GM21723 (cell line): Measurements from ENCODE around the gene RASEF.
"Not testable (repeated sequence)": the region's sequence is repeated elsewhere in the genome, so short reads cannot be mapped to it uniquely, and the experiment has no call there.

ENCODE experiments used
- ATAC-seq: cut with Tn5 transposase; IDR thresholded peaks from one replicate; pipeline ENCODE4 v1.9.1; 2021; ENCODE audit warnings: mild to moderate bottlenecking, moderate library complexity; ENCODE audit not compliant: unreplicated experiment

Gene RASEF

GRCh38 chr9:83062651-83063527 lies at the start of gene RASEF:
Gene RASEF, minus strand, starts transcription at chr9:83063142. Its CDS starts 275 bp downstream, at chr9:83062867.
- ATAC-seq = no peak

DNA sequence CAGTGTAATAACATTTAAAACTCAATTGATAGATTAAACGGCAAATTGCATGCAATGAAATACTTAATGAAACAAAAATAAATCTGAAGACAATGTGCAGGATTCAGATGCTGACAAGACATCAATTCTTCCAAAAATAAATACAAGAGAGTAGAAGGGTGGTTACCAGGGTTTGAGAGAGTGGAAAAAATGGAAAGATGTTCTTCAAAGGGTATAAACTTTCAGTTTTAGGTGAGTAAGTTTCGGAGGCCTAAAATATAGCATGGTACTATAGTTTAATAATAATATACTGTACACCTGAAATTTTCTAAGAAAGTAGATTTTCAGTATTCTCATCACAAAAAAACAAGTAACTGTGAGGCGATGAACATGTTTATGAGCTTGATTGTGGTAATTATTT lies 48.2 kb upstream of the RASEF start:
- ATAC-seq = no peak

DNA sequence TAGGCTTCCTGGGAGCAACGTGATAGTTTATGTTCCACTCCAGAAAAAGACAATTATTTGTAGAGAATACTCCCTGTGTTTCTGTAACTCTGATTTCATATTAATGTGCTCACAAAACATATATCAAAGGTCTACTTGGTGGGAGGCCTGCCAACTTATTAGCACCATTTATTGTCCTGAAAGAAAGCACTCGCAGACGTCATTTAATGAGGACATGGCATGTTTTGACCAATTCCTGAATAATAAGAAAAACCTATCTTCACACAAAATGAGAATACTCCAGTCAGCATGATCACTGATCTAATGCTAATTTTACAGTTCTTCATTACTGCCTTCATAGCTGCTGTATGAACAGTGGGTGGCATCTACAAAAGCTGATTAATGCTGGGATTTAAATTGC lies 46.4 kb upstream of the RASEF start:
- ATAC-seq = no peak

- no peak for ATAC-seq
Measured at GRCh38 chr9:83108208-83108607, 45.3 kb upstream of the RASEF start.

- no peak for ATAC-seq
Measured at GRCh38 chr9:83106772-83107171, 43.8 kb upstream of the RASEF start.

GRCh38 chr9:83106263-83106662 lies 43.3 kb upstream of the RASEF start:
- no peak for ATAC-seq

GRCh38 chr9:83097633-83098032 lies 34.7 kb upstream of the RASEF start:
- ATAC-seq = no peak

DNA sequence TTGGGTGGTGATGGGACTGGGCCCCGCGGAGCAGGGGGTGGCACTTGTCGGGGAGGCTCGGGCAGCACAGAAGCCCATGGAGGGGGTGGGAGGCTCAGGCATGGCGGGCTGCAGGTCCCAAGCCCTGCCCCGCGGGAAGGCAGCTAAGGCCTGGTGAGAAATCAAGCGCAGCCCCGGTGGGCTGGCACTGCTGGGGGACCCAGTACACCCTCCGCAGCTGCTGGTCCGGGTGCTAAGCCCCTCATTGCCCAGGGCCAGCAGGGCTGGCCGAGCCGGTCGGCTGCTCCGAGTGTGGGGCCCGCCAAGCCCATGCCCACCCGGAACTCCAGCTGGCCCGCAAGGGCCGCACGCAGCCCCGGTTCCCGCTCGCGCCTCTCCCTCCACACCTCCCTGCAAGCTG lies 30.4 kb upstream of the RASEF start:
- not testable (repeated sequence) for ATAC-seq

GRCh38 chr9:83081846-83082245 lies 18.9 kb upstream of the RASEF start:
- ATAC-seq = no peak

GRCh38 chr9:83081010-83081409 lies 18.1 kb upstream of the RASEF start:
- ATAC-seq = no peak

- not testable (repeated sequence) for ATAC-seq
Measured at GRCh38 chr9:83075932-83076331, 13.0 kb upstream of the RASEF start.

GRCh38 chr9:83072498-83072897 lies 9.6 kb upstream of the RASEF start:
- not testable (repeated sequence) for ATAC-seq

GRCh38 chr9:83071626-83072025 lies 8.7 kb upstream of the RASEF start:
- no peak for ATAC-seq

DNA sequence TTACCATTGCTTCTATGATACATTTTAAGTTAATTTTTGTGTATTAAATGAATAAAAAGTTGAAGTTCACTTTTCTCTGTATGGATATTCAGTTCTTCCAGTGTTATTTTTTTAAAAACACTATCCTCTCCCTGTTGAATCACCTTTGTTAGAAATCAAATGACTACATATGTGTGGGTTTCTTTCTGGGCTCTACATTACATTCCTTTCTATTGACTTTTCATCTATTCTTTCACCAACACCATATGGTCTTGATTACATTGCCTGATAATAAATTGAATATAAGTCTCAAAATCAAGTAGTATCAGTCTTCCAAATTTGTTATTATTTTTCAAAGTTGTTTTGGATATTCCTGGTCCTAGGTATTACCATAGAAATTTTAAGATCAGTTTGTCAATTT lies 7.3 kb upstream of the RASEF start:
- no peak for ATAC-seq

DNA sequence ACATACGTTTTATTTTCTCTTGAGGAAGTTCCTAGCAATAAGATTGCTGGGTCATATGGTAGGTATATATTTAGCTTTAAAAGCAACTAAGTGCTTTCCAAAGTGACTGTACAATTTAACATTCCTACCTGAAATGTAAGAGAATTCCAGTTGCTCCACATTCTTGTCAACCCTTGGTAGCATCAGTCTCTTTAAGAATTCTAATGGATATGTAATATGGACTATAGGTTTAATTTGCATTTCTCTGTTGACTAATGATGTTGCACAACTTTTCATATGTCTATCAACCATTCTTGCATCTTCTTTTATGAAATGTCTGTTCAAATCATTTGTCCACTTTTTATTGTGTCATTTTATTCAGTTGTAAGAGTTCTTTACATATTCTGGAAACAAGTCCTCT lies 6.7 kb upstream of the RASEF start:
- ATAC-seq = no peak

GRCh38 chr9:83068414-83068813 lies 5.5 kb upstream of the RASEF start:
- ATAC-seq = no peak

DNA sequence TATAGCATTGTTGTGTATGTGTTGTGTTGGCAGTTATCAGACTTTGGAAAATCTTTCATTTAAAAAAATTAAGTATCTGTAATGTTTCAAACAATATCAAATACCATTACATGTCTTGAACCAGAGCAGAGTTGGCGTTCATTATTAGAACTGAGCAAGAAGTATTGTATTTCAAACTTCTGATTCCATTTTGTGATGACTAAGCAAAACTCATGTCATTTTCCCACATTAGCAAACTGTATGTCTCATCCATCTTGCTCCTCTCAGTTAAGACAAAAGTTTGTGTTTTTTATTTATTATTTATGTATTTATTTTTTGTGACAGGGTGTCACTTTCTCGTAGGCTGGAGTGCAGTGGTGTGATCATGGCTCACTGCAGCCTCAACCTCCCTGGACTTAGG lies 4.6 kb upstream of the RASEF start:
- ATAC-seq = no peak

GRCh38 chr9:83066771-83067170 lies 3.8 kb upstream of the RASEF start:
- ATAC-seq = no peak

GRCh38 chr9:83065233-83065632 lies 2.3 kb upstream of the RASEF start:
- ATAC-seq = no peak

GRCh38 chr9:83061990-83062650 lies 822 bp downstream of the RASEF start:
- no peak for ATAC-seq

DNA sequence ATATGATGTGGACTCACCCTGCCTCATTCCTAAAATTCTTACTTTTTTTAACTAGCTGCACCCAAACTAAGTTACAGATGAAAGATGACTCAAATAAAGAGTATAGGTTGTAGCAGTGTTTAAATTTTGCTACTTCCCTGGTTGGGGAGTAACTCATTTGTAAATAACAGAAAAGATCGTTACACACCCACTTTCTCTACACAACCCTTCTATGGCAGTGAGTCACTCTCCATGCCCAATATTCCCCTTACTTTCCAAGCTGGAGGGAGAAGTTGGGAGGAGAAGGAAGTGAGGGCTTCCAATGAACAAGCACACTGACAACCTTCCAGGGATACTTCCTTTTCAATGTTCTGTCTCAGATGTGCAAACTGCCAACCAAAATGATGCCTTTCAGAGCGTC lies 1.9 kb downstream of the RASEF start:
- ATAC-seq = no peak

- no peak for ATAC-seq
Measured at GRCh38 chr9:83060556-83060955, 2.4 kb downstream of the RASEF start.
